ENCODE measurements around the gene MMS22L. TPM values are rescaled to one million over a fixed set of nuclear protein-coding genes. Genes with fewer than 3 reads are reported as not detected.

MMS22L gene
- total RNA-seq, 4 donors from 2014 or later, result 2.4 to 12.6 (median 6.4) TPM

- H3K4me1 ChIP-seq, result peaks cover 0 to 5% (median 2%) of the 10 kb centered on the region in 4 donors
- no peaks in the 10 kb centered on the region for H3K9me3 ChIP-seq
- DNase-seq, result no peak
- H3K4me3 ChIP-seq, result no peak overlapping the region
- intact Hi-C loops (cut with DNase I; ENCODE audit: low total_unique reads), result no loop called here
- no peaks in the 10 kb centered on the region for H3K36me3 ChIP-seq
- H3K27me3 ChIP-seq, result no peaks in the 10 kb centered on the region
- no peak for TF ChIP-seq POLR2A (IDR thresholded peaks at IDR 0.05)
- no peak for TF ChIP-seq POLR2AphosphoS5 (IDR thresholded peaks at IDR 0.05)
- no peak for TF ChIP-seq CTCF (IDR thresholded peaks at IDR 0.05)
- no peak for TF ChIP-seq EP300 (IDR thresholded peaks at IDR 0.05; ENCODE audit: low read depth)
- in situ Hi-C loops (cut with MboI; ENCODE audit: low pct_ligation_motif_present in 1 of 4, low pct_unique_long_range_greater_than_20kb in 1 of 4, low sequenced_read_pairs in 3 of 4), result no loop called here
- no peak overlapping the region for H3K27ac ChIP-seq
These were observed 5.2 kb upstream of the MMS22L start for GRCh38 chr6:97288188-97288587.

GRCh38 chr6:97282238-97282725 is 734 bp downstream of the MMS22L start:
- Histone ChIP-seq H3K27ac (peak overlapping the region; percentile 67 to 81 (median 72)), H3K27me3 (no peaks in the 10 kb centered on the region), H3K4me1 (peaks cover 5 to 20% (median 7%) of the 10 kb centered on the region in 4 donors), H3K4me3 (peak overlapping the region; percentile 51 to 87 (median 80)), H3K9me3 (no peaks in the 10 kb centered on the region), H3K36me3 (no peaks in the 10 kb centered on the region)
- TF ChIP-seq CTCF (IDR thresholded peaks at IDR 0.05) (no peak), POLR2A (IDR thresholded peaks at IDR 0.05) (no peak), EP300 (IDR thresholded peaks at IDR 0.05; ENCODE audit: low read depth) (no peak), POLR2AphosphoS5 (IDR thresholded peaks at IDR 0.05) (no peak)
- WGBS, 2 donors (ENCODE audit: low coverage in 1 of 2), result 0 to 3% methylated on average over 2 to 13 of the region's 13 CpGs
- intact Hi-C loops (cut with DNase I; ENCODE audit: low total_unique reads), result no loop called here
- in situ Hi-C loops (cut with MboI; ENCODE audit: low pct_ligation_motif_present in 1 of 4, low pct_unique_long_range_greater_than_20kb in 1 of 4, low sequenced_read_pairs in 3 of 4), result no loop called here
- no peak for DNase-seq

GRCh38 chr6:97280766-97281165 is 2.2 kb downstream of the MMS22L start:
- H3K36me3 ChIP-seq, result no peaks in the 10 kb centered on the region
- intact Hi-C loops (cut with DNase I; ENCODE audit: low total_unique reads) (no loop called here), in situ Hi-C loops (cut with MboI; ENCODE audit: low pct_ligation_motif_present in 1 of 4, low pct_unique_long_range_greater_than_20kb in 1 of 4, low sequenced_read_pairs in 3 of 4) (no loop called here)
- peaks cover 5 to 20% (median 7%) of the 10 kb centered on the region in 4 donors for H3K4me1 ChIP-seq
- WGBS, 2 donors (ENCODE audit: low coverage in 1 of 2), result 75 to 87% methylated on average over 1 of the region's 1 CpG
- DNase-seq, result no peak
- no peak overlapping the region for H3K4me3 ChIP-seq
- H3K27me3 ChIP-seq, result no peaks in the 10 kb centered on the region
- no peak for TF ChIP-seq POLR2AphosphoS5 (IDR thresholded peaks at IDR 0.05)
- no peak for TF ChIP-seq POLR2A (IDR thresholded peaks at IDR 0.05)
- TF ChIP-seq CTCF (IDR thresholded peaks at IDR 0.05), result no peak
- TF ChIP-seq EP300 (IDR thresholded peaks at IDR 0.05; ENCODE audit: low read depth), result no peak
- no peaks in the 10 kb centered on the region for H3K9me3 ChIP-seq
- H3K27ac ChIP-seq, result no peak overlapping the region

GRCh38 chr6:97275804-97276203 is 7.2 kb downstream of the MMS22L start:
- Histone ChIP-seq H3K27me3 (no peaks in the 10 kb centered on the region), H3K36me3 (peaks cover 0 to 15% (median 4%) of the 10 kb centered on the region in 4 donors), H3K4me3 (no peak overlapping the region), H3K9me3 (no peaks in the 10 kb centered on the region), H3K27ac (no peak overlapping the region), H3K4me1 (peaks cover 0 to under 1% (median 0%) of the 10 kb centered on the region in 4 donors)
- no peak for DNase-seq
- in situ Hi-C loops (cut with MboI; ENCODE audit: low pct_ligation_motif_present in 1 of 4, low pct_unique_long_range_greater_than_20kb in 1 of 4, low sequenced_read_pairs in 3 of 4) (no loop called here), intact Hi-C loops (cut with DNase I; ENCODE audit: low total_unique reads) (no loop called here)
- TF ChIP-seq POLR2A (IDR thresholded peaks at IDR 0.05) (no peak), EP300 (IDR thresholded peaks at IDR 0.05; ENCODE audit: low read depth) (no peak), CTCF (IDR thresholded peaks at IDR 0.05) (no peak), POLR2AphosphoS5 (IDR thresholded peaks at IDR 0.05) (no peak)
- WGBS, 2 donors (ENCODE audit: low coverage in 1 of 2), result 94 to 95% methylated on average over 4 of the region's 4 CpGs

Measured in transverse colon (tissue), 4 donors.